Measurements from ENCODE around the gene RDX. TPM values are rescaled to one million over a fixed set of nuclear protein-coding genes. Genes with fewer than 3 reads are reported as not detected.

Gene RDX
- total RNA-seq, 1 experiment from 2014 or later, result 76.8 TPM

DNA sequence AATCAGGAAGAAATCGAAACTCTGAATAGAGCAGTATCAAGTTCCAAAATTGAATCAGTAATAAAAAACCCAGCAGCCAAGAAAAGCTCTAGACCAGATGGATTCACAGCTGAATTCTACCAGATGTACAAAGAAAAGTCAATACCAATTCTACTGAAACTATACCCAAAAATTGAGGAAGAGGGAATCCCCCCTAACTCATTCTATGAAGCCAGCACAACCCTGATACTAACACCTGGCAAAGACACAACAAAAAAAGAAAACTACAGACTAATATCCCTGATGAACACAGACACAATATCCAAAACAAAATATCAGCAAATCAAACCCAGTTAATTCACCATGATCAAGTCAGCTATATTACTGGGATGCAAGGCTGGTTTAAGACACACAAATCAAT lies 105.5 kb downstream of the RDX start:
- intact Hi-C loops (cut with micrococcal nuclease; ENCODE audit: unreplicated experiment), result loop anchor here (5.0 kb wide), 1 partner anchor 99 kb away; the partner anchor contains the start of gene ZC3H12C
- H3K27me3 Mint-ChIP-seq (ENCODE audit: unreplicated experiment), result no peaks in the 10 kb centered on the region
- TF ChIP-seq, protein P1, sequence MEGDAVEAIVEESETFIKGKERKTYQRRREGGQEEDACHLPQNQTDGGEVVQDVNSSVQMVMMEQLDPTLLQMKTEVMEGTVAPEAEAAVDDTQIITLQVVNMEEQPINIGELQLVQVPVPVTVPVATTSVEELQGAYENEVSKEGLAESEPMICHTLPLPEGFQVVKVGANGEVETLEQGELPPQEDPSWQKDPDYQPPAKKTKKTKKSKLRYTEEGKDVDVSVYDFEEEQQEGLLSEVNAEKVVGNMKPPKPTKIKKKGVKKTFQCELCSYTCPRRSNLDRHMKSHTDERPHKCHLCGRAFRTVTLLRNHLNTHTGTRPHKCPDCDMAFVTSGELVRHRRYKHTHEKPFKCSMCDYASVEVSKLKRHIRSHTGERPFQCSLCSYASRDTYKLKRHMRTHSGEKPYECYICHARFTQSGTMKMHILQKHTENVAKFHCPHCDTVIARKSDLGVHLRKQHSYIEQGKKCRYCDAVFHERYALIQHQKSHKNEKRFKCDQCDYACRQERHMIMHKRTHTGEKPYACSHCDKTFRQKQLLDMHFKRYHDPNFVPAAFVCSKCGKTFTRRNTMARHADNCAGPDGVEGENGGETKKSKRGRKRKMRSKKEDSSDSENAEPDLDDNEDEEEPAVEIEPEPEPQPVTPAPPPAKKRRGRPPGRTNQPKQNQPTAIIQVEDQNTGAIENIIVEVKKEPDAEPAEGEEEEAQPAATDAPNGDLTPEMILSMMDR (IDR thresholded peaks at IDR 0.05; ENCODE audit: unreplicated experiment), result no peak
- BruUV-seq (replicated peaks), result no TSS peak
- DNase-seq, result no peak
- H3K9me3 Mint-ChIP-seq (ENCODE audit: low read depth, unreplicated experiment), result no peaks in the 10 kb centered on the region
- H3K4me3 Mint-ChIP-seq (ENCODE audit: low read depth, unreplicated experiment), result no peak overlapping the region
- H3K27ac Mint-ChIP-seq (ENCODE audit: unreplicated experiment), result no peak overlapping the region
- H3K36me3 Mint-ChIP-seq (ENCODE audit: insufficient read depth, unreplicated experiment), result peaks cover 17% of the 10 kb centered on the region
- CTCF ChIA-PET, result no interaction called here
- peaks cover 20% of the 10 kb centered on the region for H3K4me1 Mint-ChIP-seq (ENCODE audit: low read depth, unreplicated experiment)

DNA sequence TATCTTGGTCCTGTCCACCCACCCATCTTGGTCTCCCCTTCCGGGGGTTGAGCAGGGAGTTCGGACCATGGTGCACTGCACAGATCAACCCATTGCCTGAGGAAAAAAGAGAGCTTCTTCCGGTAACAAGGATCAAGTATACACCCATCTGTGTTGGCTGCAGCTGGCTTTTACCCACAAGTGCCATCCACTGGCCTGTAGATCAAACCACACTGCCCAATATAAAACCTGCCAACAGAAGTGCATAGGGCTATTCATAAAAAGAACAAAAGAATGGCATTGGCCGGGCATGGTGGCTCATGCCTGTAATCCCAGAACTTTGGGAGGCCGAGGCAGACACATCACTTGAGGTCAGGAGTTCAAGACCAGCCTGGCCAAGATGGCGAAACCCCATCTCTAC lies 108.7 kb downstream of the RDX start:
- TF ChIP-seq, protein P1 (IDR thresholded peaks at IDR 0.05; ENCODE audit: unreplicated experiment), result no peak
- H3K36me3 Mint-ChIP-seq (ENCODE audit: insufficient read depth, unreplicated experiment), result peaks cover 5% of the 10 kb centered on the region
- H3K9me3 Mint-ChIP-seq (ENCODE audit: low read depth, unreplicated experiment), result no peaks in the 10 kb centered on the region
- intact Hi-C loops (cut with micrococcal nuclease; ENCODE audit: unreplicated experiment), result no loop called here
- peaks cover 26% of the 10 kb centered on the region for H3K4me1 Mint-ChIP-seq (ENCODE audit: low read depth, unreplicated experiment)
- no peaks in the 10 kb centered on the region for H3K27me3 Mint-ChIP-seq (ENCODE audit: unreplicated experiment)
- no peak for DNase-seq
- H3K27ac Mint-ChIP-seq (ENCODE audit: unreplicated experiment), result no peak overlapping the region
- BruUV-seq (replicated peaks), result no TSS peak
- CTCF ChIA-PET, result no interaction called here
- H3K4me3 Mint-ChIP-seq (ENCODE audit: low read depth, unreplicated experiment), result no peak overlapping the region

- Mint-ChIP-seq H3K9me3 (ENCODE audit: low read depth, unreplicated experiment) (no peaks in the 10 kb centered on the region), H3K4me3 (ENCODE audit: low read depth, unreplicated experiment) (no peak overlapping the region), H3K27ac (ENCODE audit: unreplicated experiment) (no peak overlapping the region), H3K4me1 (ENCODE audit: low read depth, unreplicated experiment) (peaks cover 28% of the 10 kb centered on the region), H3K27me3 (ENCODE audit: unreplicated experiment) (no peaks in the 10 kb centered on the region), H3K36me3 (ENCODE audit: insufficient read depth, unreplicated experiment) (peaks cover 5% of the 10 kb centered on the region)
- TF ChIP-seq, protein P1 (IDR thresholded peaks at IDR 0.05; ENCODE audit: unreplicated experiment), result no peak
- DNase-seq, result no peak
- BruUV-seq (replicated peaks), result no TSS peak
- CTCF ChIA-PET, result no interaction called here
- intact Hi-C loops (cut with micrococcal nuclease; ENCODE audit: unreplicated experiment), result no loop called here
These were observed 109.5 kb downstream of the RDX start for GRCh38 chr11:110186867-110187266.

DNA sequence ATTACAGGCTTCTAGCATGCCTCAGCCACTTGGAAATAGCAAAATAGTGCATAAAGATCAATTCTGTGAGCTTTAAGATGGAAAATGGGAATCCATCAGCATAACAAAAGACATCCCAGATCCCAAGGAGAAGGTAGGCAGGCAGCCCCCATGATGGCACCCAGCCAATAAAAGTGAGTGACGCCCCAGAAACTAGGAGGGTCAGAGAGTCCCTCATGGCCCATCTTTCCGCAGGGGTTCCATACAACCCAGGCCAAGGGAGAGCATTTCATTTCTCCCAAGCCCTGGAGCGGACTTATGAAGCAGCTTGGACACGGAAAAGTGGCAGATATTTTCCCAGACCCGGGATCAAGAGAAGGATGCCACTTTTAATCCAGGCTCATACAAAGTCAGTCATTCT lies 110.0 kb downstream of the RDX start:
- no peaks in the 10 kb centered on the region for H3K9me3 Mint-ChIP-seq (ENCODE audit: low read depth, unreplicated experiment)
- TF ChIP-seq, protein P1 (IDR thresholded peaks at IDR 0.05; ENCODE audit: unreplicated experiment), result no peak
- H3K4me1 Mint-ChIP-seq (ENCODE audit: low read depth, unreplicated experiment), result peaks cover 28% of the 10 kb centered on the region
- BruUV-seq (replicated peaks), result no TSS peak
- no peak overlapping the region for H3K27ac Mint-ChIP-seq (ENCODE audit: unreplicated experiment)
- no peaks in the 10 kb centered on the region for H3K27me3 Mint-ChIP-seq (ENCODE audit: unreplicated experiment)
- no peak for DNase-seq
- H3K36me3 Mint-ChIP-seq (ENCODE audit: insufficient read depth, unreplicated experiment), result peaks cover 5% of the 10 kb centered on the region
- CTCF ChIA-PET, result no interaction called here
- intact Hi-C loops (cut with micrococcal nuclease; ENCODE audit: unreplicated experiment), result no loop called here
- H3K4me3 Mint-ChIP-seq (ENCODE audit: low read depth, unreplicated experiment), result no peak overlapping the region
